Glutamatergic neuron (in vitro differentiated cells): ENCODE data around the gene SRPX2. TPM values are rescaled to one million over a fixed set of nuclear protein-coding genes. Genes with fewer than 3 reads are reported as not detected.

ENCODE experiments used
- DNase-seq: peaks from one replicate; pipeline ENCODE4 v3.0.0; 2022
- H3K27ac Mint-ChIP-seq: one replicate; pipeline ENCODE4 v1.8.0; 2020; ENCODE audit warnings: mild to moderate bottlenecking, mixed read lengths, inconsistent platforms; ENCODE audit not compliant: unreplicated experiment
- H3K27me3 Mint-ChIP-seq: one replicate; pipeline ENCODE4 v1.8.0; 2020; ENCODE audit warnings: mild to moderate bottlenecking, moderate library complexity, mixed read lengths, inconsistent platforms; ENCODE audit not compliant: unreplicated experiment
- H3K36me3 Mint-ChIP-seq: one replicate; pipeline ENCODE4 v1.8.0; 2020; ENCODE audit warnings: mild to moderate bottlenecking, mixed read lengths, inconsistent platforms; ENCODE audit not compliant: unreplicated experiment
- H3K4me1 Mint-ChIP-seq: one replicate; pipeline ENCODE4 v1.8.0; 2020; ENCODE audit warnings: mild to moderate bottlenecking, low read depth, mixed read lengths, inconsistent platforms; ENCODE audit not compliant: unreplicated experiment
- H3K4me3 Mint-ChIP-seq: one replicate; pipeline ENCODE4 v1.8.0; 2020; ENCODE audit warnings: mild to moderate bottlenecking, mixed read lengths, inconsistent platforms; ENCODE audit not compliant: unreplicated experiment
- H3K9me3 Mint-ChIP-seq: one replicate; pipeline ENCODE4 v1.8.0; 2020; ENCODE audit warnings: mild to moderate bottlenecking, moderate library complexity, mixed read lengths, inconsistent platforms; ENCODE audit not compliant: unreplicated experiment
- total RNA-seq: library from RNA; stranded (reverse); fragmentation: NEBNext Ultra II Directional; extraction: Animal tissue kit (Norgen Biotek cat#: 25700); gene quantifications from one replicate; pipeline ENCODE4 v1.2.1, GENCODE V29; 2021; ENCODE audit not compliant: unreplicated experiment
- TF ChIP-seq, protein P1 (sequence below): fragments of 200-600 bp; sonication (generic); IDR thresholded peaks from one replicate; pipeline ENCODE4 v1.5.0; 2021; ENCODE audit not compliant: partially characterized antibody, unreplicated experiment

The SRPX2 gene
- total RNA-seq, 1 donor from 2014 or later: not detected

DNA sequence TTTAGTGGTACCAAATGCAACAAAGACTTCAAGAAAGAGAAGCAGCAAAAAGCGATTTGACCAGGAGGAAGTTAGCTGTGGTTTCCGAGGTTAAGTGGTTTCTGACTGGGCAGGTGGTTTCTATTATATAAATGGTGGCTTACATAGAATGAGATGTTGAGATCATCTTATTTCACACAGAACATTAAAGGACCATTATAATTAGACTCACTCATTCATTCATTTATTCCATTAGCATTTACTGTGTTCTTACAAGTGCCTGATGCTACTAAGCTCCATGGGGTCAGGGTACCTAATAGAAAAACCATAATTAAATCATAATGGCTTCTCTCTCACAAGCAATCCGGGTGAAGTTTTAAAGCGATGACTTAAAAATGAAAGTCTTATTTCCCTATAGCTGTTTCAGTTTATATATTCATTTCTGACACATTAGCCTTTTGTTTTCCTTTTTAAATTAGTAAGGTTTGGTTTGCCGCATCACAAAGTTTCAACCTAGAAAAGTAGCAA is 18.0 kb upstream of the SRPX2 start:
- TF ChIP-seq, protein P1, sequence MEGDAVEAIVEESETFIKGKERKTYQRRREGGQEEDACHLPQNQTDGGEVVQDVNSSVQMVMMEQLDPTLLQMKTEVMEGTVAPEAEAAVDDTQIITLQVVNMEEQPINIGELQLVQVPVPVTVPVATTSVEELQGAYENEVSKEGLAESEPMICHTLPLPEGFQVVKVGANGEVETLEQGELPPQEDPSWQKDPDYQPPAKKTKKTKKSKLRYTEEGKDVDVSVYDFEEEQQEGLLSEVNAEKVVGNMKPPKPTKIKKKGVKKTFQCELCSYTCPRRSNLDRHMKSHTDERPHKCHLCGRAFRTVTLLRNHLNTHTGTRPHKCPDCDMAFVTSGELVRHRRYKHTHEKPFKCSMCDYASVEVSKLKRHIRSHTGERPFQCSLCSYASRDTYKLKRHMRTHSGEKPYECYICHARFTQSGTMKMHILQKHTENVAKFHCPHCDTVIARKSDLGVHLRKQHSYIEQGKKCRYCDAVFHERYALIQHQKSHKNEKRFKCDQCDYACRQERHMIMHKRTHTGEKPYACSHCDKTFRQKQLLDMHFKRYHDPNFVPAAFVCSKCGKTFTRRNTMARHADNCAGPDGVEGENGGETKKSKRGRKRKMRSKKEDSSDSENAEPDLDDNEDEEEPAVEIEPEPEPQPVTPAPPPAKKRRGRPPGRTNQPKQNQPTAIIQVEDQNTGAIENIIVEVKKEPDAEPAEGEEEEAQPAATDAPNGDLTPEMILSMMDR: no peak
- H3K36me3 Mint-ChIP-seq: no peaks in the 10 kb centered on the region

DNA sequence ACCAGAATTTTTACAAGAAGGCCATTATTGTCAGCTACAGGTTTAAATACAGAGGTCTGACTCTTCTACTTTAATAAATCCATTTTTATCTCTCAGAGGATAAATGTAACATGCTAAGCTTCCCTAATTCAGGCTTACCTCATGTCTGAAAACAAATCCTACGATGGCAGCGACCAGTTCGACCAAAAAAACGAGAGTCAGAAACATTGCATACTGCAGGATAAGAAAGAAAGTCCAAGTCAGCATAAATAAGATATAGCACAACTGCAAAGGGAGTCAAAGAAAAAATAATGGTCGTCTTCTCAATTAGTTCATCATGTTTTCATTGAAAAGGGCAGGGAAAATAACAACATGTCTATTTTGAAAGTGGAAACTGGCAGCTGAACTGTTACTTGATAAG is 9.0 kb upstream of the SRPX2 start:
- Mint-ChIP-seq H3K4me1 (peaks cover 6% of the 10 kb centered on the region), H3K27me3 (no peaks in the 10 kb centered on the region), H3K4me3 (peak overlapping the region; percentile 95), H3K27ac (peak overlapping the region; percentile 38), H3K9me3 (no peaks in the 10 kb centered on the region), H3K36me3 (no peaks in the 10 kb centered on the region)
- DNase-seq: no peak
- TF ChIP-seq, protein P1: no peak

More for the DNA sequence above, 18.0 kb upstream of the SRPX2 start:
- Mint-ChIP-seq H3K4me3 (no peak overlapping the region), H3K27me3 (no peaks in the 10 kb centered on the region), H3K9me3 (no peaks in the 10 kb centered on the region), H3K27ac (no peak overlapping the region), H3K4me1 (peaks cover 5% of the 10 kb centered on the region)
- DNase-seq: no peak

DNA sequence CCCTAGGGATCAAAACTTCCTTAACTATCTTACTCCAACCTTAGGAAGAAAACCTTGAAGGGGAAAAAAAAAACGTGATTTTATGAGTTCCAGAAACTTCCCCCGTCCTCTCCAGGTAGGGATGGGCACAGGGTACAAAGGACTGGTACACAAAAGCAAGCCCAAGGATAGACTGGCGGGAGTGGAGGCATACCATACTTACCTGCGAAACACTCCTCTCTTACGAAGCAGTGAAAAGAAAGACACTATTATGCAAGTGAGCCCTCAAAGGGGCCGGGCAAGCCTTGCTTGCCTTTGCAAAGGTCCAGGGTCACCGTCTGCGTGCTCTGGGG is 8.0 kb upstream of the SRPX2 start:
- no peak for DNase-seq
- peaks cover 6% of the 10 kb centered on the region for H3K4me1 Mint-ChIP-seq
- TF ChIP-seq, protein P1: no peak

DNA sequence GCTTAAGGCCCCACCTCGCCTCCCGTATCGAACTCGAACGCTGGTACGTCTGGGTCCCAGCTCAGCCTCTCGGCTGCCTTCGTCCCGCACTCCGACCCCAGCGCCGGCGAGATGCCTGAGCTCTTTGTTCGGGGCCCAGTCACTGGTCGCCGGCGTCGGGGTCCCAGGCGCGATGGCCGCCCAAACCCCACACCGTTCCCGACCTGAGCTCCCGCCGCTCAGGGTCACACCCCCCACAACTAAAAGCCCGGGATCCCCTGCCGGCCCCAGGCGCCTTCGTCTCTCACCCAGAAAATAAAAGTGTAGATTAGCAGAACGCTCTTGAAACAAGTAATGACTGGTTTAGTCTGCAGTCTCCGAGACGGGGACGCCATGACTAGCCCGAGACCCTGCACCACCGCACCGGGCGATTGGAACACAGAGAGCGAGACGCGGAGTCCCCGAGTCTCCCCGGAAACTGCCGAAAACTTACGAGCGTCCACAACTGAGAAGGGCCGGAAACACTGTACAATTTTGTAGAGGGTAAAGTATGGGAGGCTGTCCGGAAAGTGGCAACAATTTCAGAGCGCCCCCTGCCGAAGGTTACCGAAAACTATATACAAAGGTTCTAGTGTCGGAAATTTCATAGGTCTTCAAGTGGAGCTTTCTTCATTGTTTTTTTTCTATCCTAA is 7.5 kb upstream of the SRPX2 start, which contains the start of gene TSPAN6:
Gene TSPAN6, minus strand, starts transcription at position 486 of the 671 bp plus-strand sequence. Its CDS starts 112 bp downstream, at position 374.
- no peaks in the 10 kb centered on the region for H3K27me3 Mint-ChIP-seq
- H3K9me3 Mint-ChIP-seq: no peaks in the 10 kb centered on the region
- peak within 1 kb of the TSS; percentile 95 for H3K4me3 Mint-ChIP-seq
- TF ChIP-seq, protein P1: peak; percentile 69
- H3K27ac Mint-ChIP-seq: peak within 1 kb of the TSS; percentile 97
- H3K4me1 Mint-ChIP-seq: peaks cover 6% of the 10 kb centered on the region
- no peaks in the 10 kb centered on the region for H3K36me3 Mint-ChIP-seq
- peak; percentile 85 for DNase-seq

More for the DNA sequence above, 8.0 kb upstream of the SRPX2 start:
- Mint-ChIP-seq H3K36me3 (no peaks in the 10 kb centered on the region), H3K27ac (peak overlapping the region; percentile 97), H3K9me3 (no peaks in the 10 kb centered on the region), H3K4me3 (peak overlapping the region; percentile 95), H3K27me3 (no peaks in the 10 kb centered on the region)

DNA sequence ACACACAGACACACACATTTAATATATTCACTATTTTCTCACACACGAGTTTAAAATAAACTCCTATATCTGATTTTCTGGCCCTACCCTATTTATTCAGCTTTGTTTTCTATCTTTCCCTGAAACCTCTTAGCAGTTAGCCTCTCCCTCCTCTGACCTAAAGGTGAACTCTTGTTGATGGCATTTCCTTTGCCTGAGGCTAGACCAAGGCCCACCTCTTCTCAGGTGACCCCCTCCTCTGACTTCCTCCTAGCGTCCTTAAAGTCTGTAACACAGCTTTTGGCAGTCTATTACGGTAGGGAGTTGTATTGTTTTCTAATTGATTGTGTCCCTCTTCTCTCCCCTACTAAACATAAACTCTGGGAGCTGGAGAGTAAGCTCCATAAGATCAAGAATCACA is 1.7 kb upstream of the SRPX2 start:
- no peaks in the 10 kb centered on the region for H3K27me3 Mint-ChIP-seq
- H3K9me3 Mint-ChIP-seq: no peaks in the 10 kb centered on the region
- TF ChIP-seq, protein P1: no peak
- no peak overlapping the region for H3K4me3 Mint-ChIP-seq
- no peak for DNase-seq
- H3K36me3 Mint-ChIP-seq: no peaks in the 10 kb centered on the region
- no peak overlapping the region for H3K27ac Mint-ChIP-seq
- H3K4me1 Mint-ChIP-seq: no peaks in the 10 kb centered on the region
